ENCODE measurements around the gene LILRA6. TPM values are rescaled to one million over a fixed set of nuclear protein-coding genes. Genes with fewer than 3 reads are reported as not detected.
"Not testable (repeated sequence)": the region's sequence is repeated elsewhere in the genome, so short reads cannot be mapped to it uniquely, and the experiment has no call there.

Gene LILRA6
- polyA plus RNA-seq, 3 donors: 65.7 to 150 (median 143) TPM

DNA sequence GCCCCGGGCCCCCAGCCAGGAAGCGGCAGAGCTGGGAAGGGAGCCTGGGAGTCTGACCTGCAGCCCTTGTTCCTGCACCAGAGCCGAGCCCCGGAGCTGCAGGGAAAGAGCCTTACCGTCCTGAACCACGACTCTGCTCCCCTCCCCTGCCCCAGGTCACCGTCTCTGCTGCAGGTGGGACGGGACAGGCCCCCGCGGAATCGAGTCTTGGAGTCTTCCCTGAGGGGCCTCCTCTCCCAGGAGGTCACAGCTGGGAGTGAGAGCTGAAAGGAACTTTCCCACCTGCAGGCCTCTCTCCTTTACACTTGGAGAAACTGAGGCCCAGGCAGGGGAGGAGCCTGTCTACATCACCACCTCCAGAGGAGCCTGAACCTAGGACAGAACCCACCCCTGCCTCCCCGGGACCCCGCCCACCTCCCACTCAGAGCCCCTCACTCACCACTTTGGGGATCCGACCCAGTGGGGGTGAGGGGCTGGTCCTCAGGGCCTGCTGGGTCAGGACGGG lies 34.6 kb upstream of the LILRA6 start:
- peaks cover 46% of the 10 kb centered on the region for H3K79me2 ChIP-seq (ENCODE audit: insufficient read depth, low read length)

DNA sequence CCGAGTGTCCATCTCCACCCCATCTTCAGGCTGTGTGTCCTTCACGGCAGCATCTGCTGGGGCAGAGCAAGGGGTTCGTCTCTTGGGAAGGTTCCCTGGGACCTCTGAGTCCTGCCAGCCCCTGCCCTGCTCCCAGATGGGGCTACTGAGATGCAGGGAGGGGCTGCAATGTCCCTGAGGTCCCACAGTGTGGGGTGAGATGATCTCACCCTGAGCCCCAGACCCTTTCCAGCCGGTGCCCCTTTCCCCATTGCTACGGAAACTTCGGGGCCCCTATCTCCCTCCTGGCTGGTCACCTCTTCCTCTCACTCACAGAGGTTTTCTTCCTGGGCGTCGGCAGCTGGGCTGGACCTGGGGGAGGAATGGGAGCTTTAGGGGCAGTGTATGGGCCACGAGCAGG lies 33.4 kb upstream of the LILRA6 start:
- Histone ChIP-seq H4K20me1 (ENCODE audit: insufficient read depth, low read length) (peaks cover 55% of the 10 kb centered on the region), H2AFZ (ENCODE audit: insufficient read depth, low read depth, low read length, poor library complexity, severe bottlenecking) (no peak overlapping the region), H3K4me2 (replicated peaks; ENCODE audit: extremely low read depth, low read length, poor library complexity, severe bottlenecking) (no peak overlapping the region), H3K79me2 (ENCODE audit: insufficient read depth, low read length) (peaks cover 41% of the 10 kb centered on the region), H3K27ac (ENCODE audit: low read depth in 1 of 2, low read length in 2 of 2) (peak overlapping the region; percentile 17 to 51), H3K9ac (ENCODE audit: insufficient read depth, low read length, poor library complexity, severe bottlenecking) (no peak overlapping the region), H3K9me3 (replicated peaks in 1 of 2; ENCODE audit: control insufficient read depth in 1 of 2, insufficient read depth in 1 of 2, low read length in 2 of 2) (no peaks in the 10 kb centered on the region), H3K27me3 (ENCODE audit: control insufficient read depth in 2 of 2, insufficient read depth in 2 of 2, low read length in 2 of 2) (no peaks in the 10 kb centered on the region), H3K36me3 (replicated peaks in 1 of 2; ENCODE audit: control insufficient read depth in 1 of 2, insufficient read depth in 2 of 2, low read length in 2 of 2) (peaks cover 60 to 66% of the 10 kb centered on the region in 2 donors), H3K4me3 (replicated peaks in 1 of 3; ENCODE audit: low read depth in 2 of 3, low read length in 3 of 3) (peak overlapping the region in 1 of 3 experiments; percentile 14), H3K4me1 (ENCODE audit: control insufficient read depth in 1 of 2, insufficient read depth in 2 of 2, low read length in 2 of 2) (peaks cover 77 to 91% of the 10 kb centered on the region in 2 donors)
- Mint-ChIP-seq H3K27ac (peak overlapping the region in 6 of 7 donors; percentile 54 to 99 (median 71)), H3K4me1 (peaks cover 92% of the 10 kb centered on the region), H3K27me3 (ENCODE audit: low read depth in 3 of 3) (no peaks in the 10 kb centered on the region), H3K9me3 (peaks cover 0 to 3% (median 0%) of the 10 kb centered on the region in 7 donors), H3K36me3 (peaks cover 60 to 72% of the 10 kb centered on the region in 2 donors), H3K4me3 (no peak overlapping the region)
- TF ChIP-seq, protein P1, sequence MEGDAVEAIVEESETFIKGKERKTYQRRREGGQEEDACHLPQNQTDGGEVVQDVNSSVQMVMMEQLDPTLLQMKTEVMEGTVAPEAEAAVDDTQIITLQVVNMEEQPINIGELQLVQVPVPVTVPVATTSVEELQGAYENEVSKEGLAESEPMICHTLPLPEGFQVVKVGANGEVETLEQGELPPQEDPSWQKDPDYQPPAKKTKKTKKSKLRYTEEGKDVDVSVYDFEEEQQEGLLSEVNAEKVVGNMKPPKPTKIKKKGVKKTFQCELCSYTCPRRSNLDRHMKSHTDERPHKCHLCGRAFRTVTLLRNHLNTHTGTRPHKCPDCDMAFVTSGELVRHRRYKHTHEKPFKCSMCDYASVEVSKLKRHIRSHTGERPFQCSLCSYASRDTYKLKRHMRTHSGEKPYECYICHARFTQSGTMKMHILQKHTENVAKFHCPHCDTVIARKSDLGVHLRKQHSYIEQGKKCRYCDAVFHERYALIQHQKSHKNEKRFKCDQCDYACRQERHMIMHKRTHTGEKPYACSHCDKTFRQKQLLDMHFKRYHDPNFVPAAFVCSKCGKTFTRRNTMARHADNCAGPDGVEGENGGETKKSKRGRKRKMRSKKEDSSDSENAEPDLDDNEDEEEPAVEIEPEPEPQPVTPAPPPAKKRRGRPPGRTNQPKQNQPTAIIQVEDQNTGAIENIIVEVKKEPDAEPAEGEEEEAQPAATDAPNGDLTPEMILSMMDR (IDR thresholded peaks at IDR 0.05): no peak
- 100% methylated on average over 3 of the region's 9 CpGs for WGBS (ENCODE audit: insufficient coverage)
- intact Hi-C loops (cut with micrococcal nuclease): loop anchor here in 1 of 2 donors (5.0 kb wide), 1 partner anchor 36 kb away; the partner anchor contains the start of gene LILRA5
- no peak for DNase-seq

More for the DNA sequence above, 34.6 kb upstream of the LILRA6 start:
- intact Hi-C loops (cut with micrococcal nuclease): loop anchor here in 1 of 2 donors (5.0 kb wide), 1 partner anchor 35 kb away; the partner anchor contains the start of gene LILRA5
- Mint-ChIP-seq H3K36me3 (peaks cover 60 to 72% of the 10 kb centered on the region in 2 donors), H3K4me1 (peaks cover 92% of the 10 kb centered on the region), H3K27ac (peak overlapping the region in 2 of 7 donors; percentile 50 to 58)
- H2AFZ ChIP-seq (ENCODE audit: insufficient read depth, low read depth, low read length, poor library complexity, severe bottlenecking); H3K9me3 ChIP-seq (replicated peaks in 1 of 2; ENCODE audit: control insufficient read depth in 1 of 2, insufficient read depth in 1 of 2, low read length in 2 of 2); DNase-seq; H3K9me3 Mint-ChIP-seq; H3K27me3 ChIP-seq (ENCODE audit: control insufficient read depth in 2 of 2, insufficient read depth in 2 of 2, low read length in 2 of 2); H3K4me3 Mint-ChIP-seq; H3K27me3 Mint-ChIP-seq (ENCODE audit: low read depth in 3 of 3): not testable (repeated sequence)
- peak overlapping the region; percentile 41 to 94 for H3K27ac ChIP-seq (ENCODE audit: low read depth in 1 of 2, low read length in 2 of 2)
- peak overlapping the region; percentile 86 for H3K4me2 ChIP-seq (replicated peaks; ENCODE audit: extremely low read depth, low read length, poor library complexity, severe bottlenecking)
- H4K20me1 ChIP-seq (ENCODE audit: insufficient read depth, low read length): peaks cover 55% of the 10 kb centered on the region
- H3K4me3 ChIP-seq (replicated peaks in 1 of 3; ENCODE audit: low read depth in 2 of 3, low read length in 3 of 3): peak overlapping the region in 1 of 3 experiments; percentile 90
- 98% methylated on average over 7 of the region's 15 CpGs for WGBS (ENCODE audit: insufficient coverage)
- H3K4me1 ChIP-seq (ENCODE audit: control insufficient read depth in 1 of 2, insufficient read depth in 2 of 2, low read length in 2 of 2): peaks cover 77 to 91% of the 10 kb centered on the region in 2 donors
- H3K9ac ChIP-seq (ENCODE audit: insufficient read depth, low read length, poor library complexity, severe bottlenecking): peak overlapping the region; percentile 40
- H3K36me3 ChIP-seq (replicated peaks in 1 of 2; ENCODE audit: control insufficient read depth in 1 of 2, insufficient read depth in 2 of 2, low read length in 2 of 2): peaks cover 60 to 66% of the 10 kb centered on the region in 2 donors

DNA sequence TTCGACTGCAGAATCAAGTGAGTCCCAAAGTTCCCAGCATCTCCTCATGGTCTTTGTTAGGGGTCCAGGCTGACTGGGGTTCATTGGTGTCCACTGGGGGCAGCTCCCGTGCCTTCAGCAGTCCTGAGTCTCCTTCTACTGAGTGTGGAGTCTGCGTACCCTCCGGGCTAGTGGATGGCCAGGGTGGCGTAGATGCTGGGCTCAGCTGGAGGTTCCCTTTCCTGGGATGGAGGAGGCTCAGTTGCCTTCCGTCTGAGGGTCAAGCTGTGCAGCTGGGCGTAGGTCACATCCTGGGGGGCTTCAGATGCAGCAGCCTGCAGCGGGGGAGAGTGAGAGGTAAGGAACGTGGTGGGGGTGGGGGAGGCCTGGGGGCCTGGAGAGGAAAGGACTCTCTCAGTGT lies 31.9 kb upstream of the LILRA6 start:
- H3K9ac ChIP-seq (ENCODE audit: insufficient read depth, low read length, poor library complexity, severe bottlenecking); H3K9me3 Mint-ChIP-seq; H3K4me3 ChIP-seq (replicated peaks in 1 of 3; ENCODE audit: low read depth in 2 of 3, low read length in 3 of 3); H3K9me3 ChIP-seq (replicated peaks in 1 of 2; ENCODE audit: control insufficient read depth in 1 of 2, insufficient read depth in 1 of 2, low read length in 2 of 2); H3K27me3 Mint-ChIP-seq (ENCODE audit: low read depth in 3 of 3); H3K4me2 ChIP-seq (replicated peaks; ENCODE audit: extremely low read depth, low read length, poor library complexity, severe bottlenecking); H3K27me3 ChIP-seq (ENCODE audit: control insufficient read depth in 2 of 2, insufficient read depth in 2 of 2, low read length in 2 of 2); H2AFZ ChIP-seq (ENCODE audit: insufficient read depth, low read depth, low read length, poor library complexity, severe bottlenecking); H3K4me3 Mint-ChIP-seq; DNase-seq; intact Hi-C loops (cut with micrococcal nuclease): not testable (repeated sequence)
- peaks cover 30% of the 10 kb centered on the region for H3K79me2 ChIP-seq (ENCODE audit: insufficient read depth, low read length)
- WGBS (ENCODE audit: insufficient coverage): 94% methylated on average over 3 of the region's 9 CpGs
- H3K27ac Mint-ChIP-seq: peak overlapping the region; percentile 36 to 100 (median 75)
- H4K20me1 ChIP-seq (ENCODE audit: insufficient read depth, low read length): peaks cover 49% of the 10 kb centered on the region
- H3K4me1 ChIP-seq (ENCODE audit: control insufficient read depth in 1 of 2, insufficient read depth in 2 of 2, low read length in 2 of 2): peaks cover 85 to 98% of the 10 kb centered on the region in 2 donors
- peaks cover 55 to 60% of the 10 kb centered on the region in 2 donors for H3K36me3 ChIP-seq (replicated peaks in 1 of 2; ENCODE audit: control insufficient read depth in 1 of 2, insufficient read depth in 2 of 2, low read length in 2 of 2)
- peak overlapping the region; percentile 24 to 94 for H3K27ac ChIP-seq (ENCODE audit: low read depth in 1 of 2, low read length in 2 of 2)
- peaks cover 52 to 60% of the 10 kb centered on the region in 2 donors for H3K36me3 Mint-ChIP-seq
- H3K4me1 Mint-ChIP-seq: peaks cover 88% of the 10 kb centered on the region
